ENCODE data around the gene GAA. TPM values are rescaled to one million over a fixed set of nuclear protein-coding genes. Genes with fewer than 3 reads are reported as not detected.

GAA gene
- total and polyA plus RNA-seq, 2 of the 13 experiments (the other 11 are each of a cell fraction or from before 2014, with no cell fraction given) = 21.6 to 36.4 TPM

DNA sequence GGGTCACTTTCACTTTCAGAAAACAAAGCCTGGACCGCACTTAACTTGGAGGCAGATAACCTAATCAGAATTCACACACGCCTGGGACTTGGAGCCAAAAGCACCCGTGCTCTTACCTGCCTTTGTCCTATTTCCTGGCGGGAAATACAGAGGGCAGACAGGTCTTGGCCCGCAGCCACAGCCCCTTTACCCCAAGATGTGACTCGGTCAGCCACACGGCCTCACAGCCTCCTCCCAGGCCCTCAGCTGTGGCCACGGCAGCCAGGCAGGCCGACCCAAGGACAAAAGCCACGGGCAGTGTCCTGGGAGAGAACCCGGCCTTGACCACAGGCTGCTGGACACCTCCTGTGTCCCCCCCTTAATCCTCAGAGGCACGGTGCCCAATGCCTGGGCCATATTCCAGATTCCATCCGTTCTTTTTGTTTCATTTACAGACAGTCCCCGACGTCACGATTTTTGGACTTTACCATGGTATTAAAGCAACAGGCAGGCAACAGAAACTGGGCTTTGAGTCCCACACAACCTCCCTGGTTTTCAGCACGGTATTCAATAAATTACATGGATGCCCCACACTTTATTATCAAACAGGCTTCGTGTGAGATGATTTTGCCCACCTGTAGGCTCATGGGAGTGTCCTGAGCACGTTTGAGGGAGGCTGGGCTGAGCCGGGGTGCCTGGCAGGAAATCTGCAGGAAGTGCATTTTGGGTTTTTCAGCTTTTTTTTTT is 30.1 kb upstream of the GAA start (continued):
- TF ChIP-seq ZNF33B (CRISPR knock-in tag; IDR thresholded peaks at IDR 0.05) = peak; percentile 81; the same call in 1 of the 2 replicates
- peak; percentile 32 for TF ChIP-seq ASH2L (IDR thresholded peaks at IDR 0.05; ENCODE audit: insufficient read length, low read depth, low read length)
- TF ChIP-seq AHR (CRISPR knock-in tag; IDR thresholded peaks at IDR 0.05) = no peak
- TF ChIP-seq DMAP1 (CRISPR knock-in tag; IDR thresholded peaks at IDR 0.05) = peak; percentile 52; the same call in 1 of the 2 replicates
- TF ChIP-seq, protein P1, sequence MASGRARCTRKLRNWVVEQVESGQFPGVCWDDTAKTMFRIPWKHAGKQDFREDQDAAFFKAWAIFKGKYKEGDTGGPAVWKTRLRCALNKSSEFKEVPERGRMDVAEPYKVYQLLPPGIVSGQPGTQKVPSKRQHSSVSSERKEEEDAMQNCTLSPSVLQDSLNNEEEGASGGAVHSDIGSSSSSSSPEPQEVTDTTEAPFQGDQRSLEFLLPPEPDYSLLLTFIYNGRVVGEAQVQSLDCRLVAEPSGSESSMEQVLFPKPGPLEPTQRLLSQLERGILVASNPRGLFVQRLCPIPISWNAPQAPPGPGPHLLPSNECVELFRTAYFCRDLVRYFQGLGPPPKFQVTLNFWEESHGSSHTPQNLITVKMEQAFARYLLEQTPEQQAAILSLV (CRISPR knock-in tag; IDR thresholded peaks at IDR 0.05; ENCODE audit: borderline replicate concordance) = no peak
- TF ChIP-seq, protein P2, sequence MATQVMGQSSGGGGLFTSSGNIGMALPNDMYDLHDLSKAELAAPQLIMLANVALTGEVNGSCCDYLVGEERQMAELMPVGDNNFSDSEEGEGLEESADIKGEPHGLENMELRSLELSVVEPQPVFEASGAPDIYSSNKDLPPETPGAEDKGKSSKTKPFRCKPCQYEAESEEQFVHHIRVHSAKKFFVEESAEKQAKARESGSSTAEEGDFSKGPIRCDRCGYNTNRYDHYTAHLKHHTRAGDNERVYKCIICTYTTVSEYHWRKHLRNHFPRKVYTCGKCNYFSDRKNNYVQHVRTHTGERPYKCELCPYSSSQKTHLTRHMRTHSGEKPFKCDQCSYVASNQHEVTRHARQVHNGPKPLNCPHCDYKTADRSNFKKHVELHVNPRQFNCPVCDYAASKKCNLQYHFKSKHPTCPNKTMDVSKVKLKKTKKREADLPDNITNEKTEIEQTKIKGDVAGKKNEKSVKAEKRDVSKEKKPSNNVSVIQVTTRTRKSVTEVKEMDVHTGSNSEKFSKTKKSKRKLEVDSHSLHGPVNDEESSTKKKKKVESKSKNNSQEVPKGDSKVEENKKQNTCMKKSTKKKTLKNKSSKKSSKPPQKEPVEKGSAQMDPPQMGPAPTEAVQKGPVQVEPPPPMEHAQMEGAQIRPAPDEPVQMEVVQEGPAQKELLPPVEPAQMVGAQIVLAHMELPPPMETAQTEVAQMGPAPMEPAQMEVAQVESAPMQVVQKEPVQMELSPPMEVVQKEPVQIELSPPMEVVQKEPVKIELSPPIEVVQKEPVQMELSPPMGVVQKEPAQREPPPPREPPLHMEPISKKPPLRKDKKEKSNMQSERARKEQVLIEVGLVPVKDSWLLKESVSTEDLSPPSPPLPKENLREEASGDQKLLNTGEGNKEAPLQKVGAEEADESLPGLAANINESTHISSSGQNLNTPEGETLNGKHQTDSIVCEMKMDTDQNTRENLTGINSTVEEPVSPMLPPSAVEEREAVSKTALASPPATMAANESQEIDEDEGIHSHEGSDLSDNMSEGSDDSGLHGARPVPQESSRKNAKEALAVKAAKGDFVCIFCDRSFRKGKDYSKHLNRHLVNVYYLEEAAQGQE (IDR thresholded peaks at IDR 0.05; ENCODE audit: borderline replicate concordance in 1 of 2, low read depth in 1 of 2, low read length in 2 of 2) = no peak; a peak in 1 of 4 replicates
- TF ChIP-seq U2AF2 (IDR thresholded peaks at IDR 0.05; ENCODE audit: low read depth, low read length) = no peak
- peak; percentile 86; the same call in 1 of the 2 replicates for TF ChIP-seq NFKB2 (CRISPR knock-in tag; IDR thresholded peaks at IDR 0.05; ENCODE audit: borderline replicate concordance)
- TF ChIP-seq, protein P3, sequence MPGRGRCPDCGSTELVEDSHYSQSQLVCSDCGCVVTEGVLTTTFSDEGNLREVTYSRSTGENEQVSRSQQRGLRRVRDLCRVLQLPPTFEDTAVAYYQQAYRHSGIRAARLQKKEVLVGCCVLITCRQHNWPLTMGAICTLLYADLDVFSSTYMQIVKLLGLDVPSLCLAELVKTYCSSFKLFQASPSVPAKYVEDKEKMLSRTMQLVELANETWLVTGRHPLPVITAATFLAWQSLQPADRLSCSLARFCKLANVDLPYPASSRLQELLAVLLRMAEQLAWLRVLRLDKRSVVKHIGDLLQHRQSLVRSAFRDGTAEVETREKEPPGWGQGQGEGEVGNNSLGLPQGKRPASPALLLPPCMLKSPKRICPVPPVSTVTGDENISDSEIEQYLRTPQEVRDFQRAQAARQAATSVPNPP (CRISPR knock-in tag; IDR thresholded peaks at IDR 0.05) = no peak
- TF ChIP-seq, protein P4, sequence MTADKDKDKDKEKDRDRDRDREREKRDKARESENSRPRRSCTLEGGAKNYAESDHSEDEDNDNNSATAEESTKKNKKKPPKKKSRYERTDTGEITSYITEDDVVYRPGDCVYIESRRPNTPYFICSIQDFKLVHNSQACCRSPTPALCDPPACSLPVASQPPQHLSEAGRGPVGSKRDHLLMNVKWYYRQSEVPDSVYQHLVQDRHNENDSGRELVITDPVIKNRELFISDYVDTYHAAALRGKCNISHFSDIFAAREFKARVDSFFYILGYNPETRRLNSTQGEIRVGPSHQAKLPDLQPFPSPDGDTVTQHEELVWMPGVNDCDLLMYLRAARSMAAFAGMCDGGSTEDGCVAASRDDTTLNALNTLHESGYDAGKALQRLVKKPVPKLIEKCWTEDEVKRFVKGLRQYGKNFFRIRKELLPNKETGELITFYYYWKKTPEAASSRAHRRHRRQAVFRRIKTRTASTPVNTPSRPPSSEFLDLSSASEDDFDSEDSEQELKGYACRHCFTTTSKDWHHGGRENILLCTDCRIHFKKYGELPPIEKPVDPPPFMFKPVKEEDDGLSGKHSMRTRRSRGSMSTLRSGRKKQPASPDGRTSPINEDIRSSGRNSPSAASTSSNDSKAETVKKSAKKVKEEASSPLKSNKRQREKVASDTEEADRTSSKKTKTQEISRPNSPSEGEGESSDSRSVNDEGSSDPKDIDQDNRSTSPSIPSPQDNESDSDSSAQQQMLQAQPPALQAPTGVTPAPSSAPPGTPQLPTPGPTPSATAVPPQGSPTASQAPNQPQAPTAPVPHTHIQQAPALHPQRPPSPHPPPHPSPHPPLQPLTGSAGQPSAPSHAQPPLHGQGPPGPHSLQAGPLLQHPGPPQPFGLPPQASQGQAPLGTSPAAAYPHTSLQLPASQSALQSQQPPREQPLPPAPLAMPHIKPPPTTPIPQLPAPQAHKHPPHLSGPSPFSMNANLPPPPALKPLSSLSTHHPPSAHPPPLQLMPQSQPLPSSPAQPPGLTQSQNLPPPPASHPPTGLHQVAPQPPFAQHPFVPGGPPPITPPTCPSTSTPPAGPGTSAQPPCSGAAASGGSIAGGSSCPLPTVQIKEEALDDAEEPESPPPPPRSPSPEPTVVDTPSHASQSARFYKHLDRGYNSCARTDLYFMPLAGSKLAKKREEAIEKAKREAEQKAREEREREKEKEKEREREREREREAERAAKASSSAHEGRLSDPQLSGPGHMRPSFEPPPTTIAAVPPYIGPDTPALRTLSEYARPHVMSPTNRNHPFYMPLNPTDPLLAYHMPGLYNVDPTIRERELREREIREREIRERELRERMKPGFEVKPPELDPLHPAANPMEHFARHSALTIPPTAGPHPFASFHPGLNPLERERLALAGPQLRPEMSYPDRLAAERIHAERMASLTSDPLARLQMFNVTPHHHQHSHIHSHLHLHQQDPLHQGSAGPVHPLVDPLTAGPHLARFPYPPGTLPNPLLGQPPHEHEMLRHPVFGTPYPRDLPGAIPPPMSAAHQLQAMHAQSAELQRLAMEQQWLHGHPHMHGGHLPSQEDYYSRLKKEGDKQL (CRISPR knock-in tag; IDR thresholded peaks at IDR 0.05; ENCODE audit: low read depth) = no peak
- no peak for TF ChIP-seq IKZF1 (IDR thresholded peaks at IDR 0.05)
- no peak for TF ChIP-seq MXI1 (IDR thresholded peaks at IDR 0.05; ENCODE audit: borderline replicate concordance, low read depth, low read length)
- TF ChIP-seq ZNF564 (CRISPR knock-in tag; IDR thresholded peaks at IDR 0.05) = no peak
- TF ChIP-seq ZFP62 (CRISPR knock-in tag; IDR thresholded peaks at IDR 0.05) = no peak
- TF ChIP-seq MIER2 (CRISPR knock-in tag; IDR thresholded peaks at IDR 0.05) = 0 out of 2 replicates have a peak, but pooled peaks have one; percentile 16

All from HepG2 (cell line).